Liver (tissue), 3 donors: ENCODE data around the gene HTR2B.

Experiments used
- EGR1 ChIP-seq, 2 donors: IDR thresholded peaks; 2 replicates each; pipeline ENCODE4 v1.6.1; 2016 to 2018; ENCODE audit warnings: antibody characterized with exemption in 2 of 2, low read depth in 2 of 2
- FOXA1 ChIP-seq: IDR thresholded peaks from 2 replicates; pipeline ENCODE4 v1.6.1; 2016; ENCODE audit warnings: antibody characterized with exemption
- RXRA ChIP-seq, 2 donors: IDR thresholded peaks; 2 replicates each; pipeline ENCODE4 v1.6.1; 2017 to 2018; ENCODE audit warnings: antibody characterized with exemption in 2 of 2, mild to moderate bottlenecking in 1 of 2
- SP1 ChIP-seq: IDR thresholded peaks from 2 replicates; pipeline ENCODE4 v1.6.1; 2018; ENCODE audit warnings: antibody characterized with exemption, mild to moderate bottlenecking
- TAF1 ChIP-seq: conservative IDR thresholded peaks from 2 replicates; pipeline ENCODE4 v1.6.1; 2016; ENCODE audit warnings: antibody characterized with exemption, mild to moderate bottlenecking
- YY1 ChIP-seq: IDR thresholded peaks from 2 replicates; pipeline ENCODE4 v1.6.1; 2016; ENCODE audit warnings: antibody characterized with exemption, mild to moderate bottlenecking
- TF ChIP-seq, protein P1 (sequence below): fragments of 150-350 bp; IDR thresholded peaks from 2 replicates; pipeline ENCODE4 v1.5.1; 2017; ENCODE audit warnings: improper control_type of control experiment, low read depth, low read length; ENCODE audit not compliant: missing input control
- TF ChIP-seq, protein P2 (sequence below): IDR thresholded peaks from 2 replicates; pipeline ENCODE4 v1.6.1; 2016; ENCODE audit warnings: antibody characterized with exemption
- TF ChIP-seq, protein P3 (sequence below): IDR thresholded peaks from 2 replicates; pipeline ENCODE4 v1.6.1; 2016; ENCODE audit warnings: antibody characterized with exemption
- TF ChIP-seq, protein P4 (sequence below): IDR thresholded peaks from 2 replicates; pipeline ENCODE4 v1.6.1; 2016; ENCODE audit warnings: antibody characterized with exemption, mild to moderate bottlenecking
- donor health status: healthy.
- donor health status: healthy.

DNA sequence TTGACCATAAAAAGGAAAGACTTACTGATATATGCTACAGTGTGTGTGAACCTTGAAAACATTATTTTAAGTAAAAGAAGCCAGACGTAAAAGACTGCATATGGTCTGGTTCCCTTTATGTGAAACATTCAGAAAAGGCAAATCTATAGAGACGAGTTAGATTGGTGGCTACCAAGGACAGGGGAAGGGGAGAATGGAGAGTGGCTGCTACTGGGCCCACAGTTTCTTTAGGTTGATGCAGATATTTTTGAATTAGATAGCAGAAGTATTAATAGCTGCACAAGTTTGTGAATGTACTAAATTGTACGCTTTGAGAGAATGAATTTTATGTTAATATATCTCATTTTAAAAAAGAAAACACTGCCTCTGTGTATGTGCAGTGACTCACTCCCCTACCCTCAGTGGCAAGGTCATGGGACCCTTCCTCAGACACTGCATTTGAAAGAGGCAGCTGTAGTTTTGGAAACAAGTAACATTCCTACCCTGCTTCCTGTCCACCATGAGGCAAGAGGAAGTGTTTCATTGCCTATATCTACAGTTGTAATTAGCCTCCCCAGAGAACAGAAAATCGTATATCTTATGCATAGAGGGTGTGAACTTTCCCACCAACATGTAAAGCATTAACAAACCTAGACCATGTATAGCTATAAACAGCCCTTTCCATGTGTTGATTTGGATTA lies 43.8 kb upstream of the HTR2B start:
- no peak for TF ChIP-seq TAF1
- no peak for TF ChIP-seq RXRA (IDR thresholded peaks at IDR 0.05)
- TF ChIP-seq, protein P1, sequence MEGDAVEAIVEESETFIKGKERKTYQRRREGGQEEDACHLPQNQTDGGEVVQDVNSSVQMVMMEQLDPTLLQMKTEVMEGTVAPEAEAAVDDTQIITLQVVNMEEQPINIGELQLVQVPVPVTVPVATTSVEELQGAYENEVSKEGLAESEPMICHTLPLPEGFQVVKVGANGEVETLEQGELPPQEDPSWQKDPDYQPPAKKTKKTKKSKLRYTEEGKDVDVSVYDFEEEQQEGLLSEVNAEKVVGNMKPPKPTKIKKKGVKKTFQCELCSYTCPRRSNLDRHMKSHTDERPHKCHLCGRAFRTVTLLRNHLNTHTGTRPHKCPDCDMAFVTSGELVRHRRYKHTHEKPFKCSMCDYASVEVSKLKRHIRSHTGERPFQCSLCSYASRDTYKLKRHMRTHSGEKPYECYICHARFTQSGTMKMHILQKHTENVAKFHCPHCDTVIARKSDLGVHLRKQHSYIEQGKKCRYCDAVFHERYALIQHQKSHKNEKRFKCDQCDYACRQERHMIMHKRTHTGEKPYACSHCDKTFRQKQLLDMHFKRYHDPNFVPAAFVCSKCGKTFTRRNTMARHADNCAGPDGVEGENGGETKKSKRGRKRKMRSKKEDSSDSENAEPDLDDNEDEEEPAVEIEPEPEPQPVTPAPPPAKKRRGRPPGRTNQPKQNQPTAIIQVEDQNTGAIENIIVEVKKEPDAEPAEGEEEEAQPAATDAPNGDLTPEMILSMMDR, result no peak
- TF ChIP-seq, protein P2, sequence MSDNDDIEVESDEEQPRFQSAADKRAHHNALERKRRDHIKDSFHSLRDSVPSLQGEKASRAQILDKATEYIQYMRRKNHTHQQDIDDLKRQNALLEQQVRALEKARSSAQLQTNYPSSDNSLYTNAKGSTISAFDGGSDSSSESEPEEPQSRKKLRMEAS, result no peak
- no peak for TF ChIP-seq EGR1 (IDR thresholded peaks at IDR 0.05; ENCODE audit: low read depth in 2 of 2)
- TF ChIP-seq, protein P3, sequence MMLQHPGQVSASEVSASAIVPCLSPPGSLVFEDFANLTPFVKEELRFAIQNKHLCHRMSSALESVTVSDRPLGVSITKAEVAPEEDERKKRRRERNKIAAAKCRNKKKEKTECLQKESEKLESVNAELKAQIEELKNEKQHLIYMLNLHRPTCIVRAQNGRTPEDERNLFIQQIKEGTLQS, result no peak
- no peak for TF ChIP-seq FOXA1
- no peak for TF ChIP-seq SP1
- TF ChIP-seq, protein P4, sequence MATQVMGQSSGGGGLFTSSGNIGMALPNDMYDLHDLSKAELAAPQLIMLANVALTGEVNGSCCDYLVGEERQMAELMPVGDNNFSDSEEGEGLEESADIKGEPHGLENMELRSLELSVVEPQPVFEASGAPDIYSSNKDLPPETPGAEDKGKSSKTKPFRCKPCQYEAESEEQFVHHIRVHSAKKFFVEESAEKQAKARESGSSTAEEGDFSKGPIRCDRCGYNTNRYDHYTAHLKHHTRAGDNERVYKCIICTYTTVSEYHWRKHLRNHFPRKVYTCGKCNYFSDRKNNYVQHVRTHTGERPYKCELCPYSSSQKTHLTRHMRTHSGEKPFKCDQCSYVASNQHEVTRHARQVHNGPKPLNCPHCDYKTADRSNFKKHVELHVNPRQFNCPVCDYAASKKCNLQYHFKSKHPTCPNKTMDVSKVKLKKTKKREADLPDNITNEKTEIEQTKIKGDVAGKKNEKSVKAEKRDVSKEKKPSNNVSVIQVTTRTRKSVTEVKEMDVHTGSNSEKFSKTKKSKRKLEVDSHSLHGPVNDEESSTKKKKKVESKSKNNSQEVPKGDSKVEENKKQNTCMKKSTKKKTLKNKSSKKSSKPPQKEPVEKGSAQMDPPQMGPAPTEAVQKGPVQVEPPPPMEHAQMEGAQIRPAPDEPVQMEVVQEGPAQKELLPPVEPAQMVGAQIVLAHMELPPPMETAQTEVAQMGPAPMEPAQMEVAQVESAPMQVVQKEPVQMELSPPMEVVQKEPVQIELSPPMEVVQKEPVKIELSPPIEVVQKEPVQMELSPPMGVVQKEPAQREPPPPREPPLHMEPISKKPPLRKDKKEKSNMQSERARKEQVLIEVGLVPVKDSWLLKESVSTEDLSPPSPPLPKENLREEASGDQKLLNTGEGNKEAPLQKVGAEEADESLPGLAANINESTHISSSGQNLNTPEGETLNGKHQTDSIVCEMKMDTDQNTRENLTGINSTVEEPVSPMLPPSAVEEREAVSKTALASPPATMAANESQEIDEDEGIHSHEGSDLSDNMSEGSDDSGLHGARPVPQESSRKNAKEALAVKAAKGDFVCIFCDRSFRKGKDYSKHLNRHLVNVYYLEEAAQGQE, result no peak
- no peak for TF ChIP-seq YY1
